GM12878 (cell line): Measurements from ENCODE around the gene WDFY3. TPM values are rescaled to one million over a fixed set of nuclear protein-coding genes. Genes with fewer than 3 reads are reported as not detected.

Source experiments
- ATAC-seq: fragments of 200-7000 bp; cut with Tn5 transposase; 3 replicates; pipeline ENCODE4 v1.9.1; 2020; ENCODE audit warnings: mild to moderate bottlenecking, moderate library complexity
- BruUV-seq: library from RNA; stranded (reverse); fragments of 400-500 nt; replicated peaks from 2 replicates; lab custom pipeline; 2021; lab: Mats Ljungman, UMichigan
- CTCF ChIA-PET: fragments of 300-600 bp; sonication (Branson Sonifier 250); formaldehyde crosslinking; extraction: SDS; loops from one replicate; lab custom pipeline; 2021; ENCODE audit warnings: inconsistent platforms; lab: Yijun Ruan, JAX
- POLR2A ChIA-PET: fragments of 350-600 bp; formaldehyde crosslinking; extraction: SDS; loops from one replicate; lab custom pipeline; 2021; ENCODE audit warnings: inconsistent platforms; lab: Charles Lee
- RAD21 ChIA-PET: fragments of 300-600 bp; sonication (Branson Sonifier 250); formaldehyde crosslinking; loops from one replicate; lab custom pipeline; 2023; ENCODE audit warnings: antibody characterized with exemption; ENCODE audit not compliant: unreplicated experiment; lab: Charles Lee
- SMC1A ChIA-PET: fragments of 300-600 bp; sonication (Branson Sonifier 250); formaldehyde crosslinking; loops from one replicate; lab custom pipeline; 2023; ENCODE audit not compliant: unreplicated experiment, uncharacterized antibody; lab: Charles Lee
- DNase-seq: peaks from one replicate; pipeline ENCODE4 v3.0.0-alpha.2; 2011; ENCODE audit warnings: low read depth, low spot score
- FAIRE-seq: peaks from 3 replicates; lab custom pipeline; 2011; peaks lifted over from hg19 to GRCh38; lab: Jason Lieb, UNC
- H2AFZ ChIP-seq: 2 replicates; pipeline ENCODE4 v1.6.0; 2011; ENCODE audit warnings: low read depth, low read length, control low read depth; ENCODE audit not compliant: control insufficient read depth
- H3K27ac ChIP-seq: 2 replicates; pipeline ENCODE4 v1.5.1; 2011; ENCODE audit warnings: control low read depth; ENCODE audit not compliant: control insufficient read depth, insufficient read depth
- H3K27me3 ChIP-seq, 2 experiments: replicated peaks in 1 of 2; 2 replicates each; pipeline versions ENCODE4 v1.6.0 to v1.6.1; 2011; ENCODE audit warnings: low read length in 1 of 2; ENCODE audit not compliant: control insufficient read depth in 2 of 2, insufficient read depth in 2 of 2
- H3K36me3 ChIP-seq, 2 experiments: 2 replicates each; pipeline ENCODE4 v1.5.1; 2011; ENCODE audit warnings: low read length in 1 of 2; ENCODE audit not compliant: control insufficient read depth in 2 of 2, insufficient read depth in 2 of 2
- H3K4me1 ChIP-seq: 2 replicates; pipeline ENCODE4 v1.6.1; 2011; ENCODE audit warnings: mild to moderate bottlenecking, low read length, moderate library complexity, mixed read lengths; ENCODE audit not compliant: control insufficient read depth, insufficient read depth
- H3K4me2 ChIP-seq: 2 replicates; pipeline ENCODE4 v1.6.0; 2011; ENCODE audit warnings: control low read depth; ENCODE audit not compliant: control insufficient read depth, insufficient read depth
- H3K4me3 ChIP-seq: fragments of 200-600 bp; sonication (generic); 2 replicates; pipeline ENCODE4 v1.5.1; 2016
- H3K79me2 ChIP-seq: 2 replicates; pipeline ENCODE4 v1.6.0; 2011; ENCODE audit warnings: low read length; ENCODE audit not compliant: control insufficient read depth, insufficient read depth
- H3K9ac ChIP-seq: 2 replicates; pipeline ENCODE4 v1.8.0; 2011; ENCODE audit warnings: low read length, control low read depth, mixed read lengths; ENCODE audit not compliant: control insufficient read depth, insufficient read depth
- H3K9me3 ChIP-seq: replicated peaks from 3 replicates; pipeline ENCODE4 v1.5.1; 2011; ENCODE audit warnings: mild to moderate bottlenecking, low read length; ENCODE audit not compliant: control insufficient read depth, insufficient read depth
- H4K20me1 ChIP-seq: 2 replicates; pipeline ENCODE4 v1.6.0; 2011; ENCODE audit not compliant: control insufficient read depth, insufficient read depth
- FOS ChIP-seq: IDR thresholded peaks from 3 replicates; pipeline ENCODE4 v1.6.1; 2011; ENCODE audit warnings: borderline replicate concordance; ENCODE audit not compliant: insufficient read length; ENCODE audit errors: extremely low read depth
- HDAC2 ChIP-seq: fragments of 200-600 bp; sonication (generic); IDR thresholded peaks from 2 replicates; pipeline ENCODE4 v1.6.1; 2017
- KLF5 ChIP-seq: fragments of 450-650 bp; IDR thresholded peaks from 2 replicates; pipeline ENCODE4 v1.6.1; 2014; ENCODE audit warnings: mild to moderate bottlenecking; ENCODE audit not compliant: partially characterized antibody
- MEF2B ChIP-seq: fragments of 450-650 bp; IDR thresholded peaks from 2 replicates; pipeline ENCODE4 v1.6.1; 2018; ENCODE audit warnings: mild to moderate bottlenecking, moderate library complexity; ENCODE audit not compliant: partially characterized antibody, poor library complexity, severe bottlenecking
- PML ChIP-seq: IDR thresholded peaks from 2 replicates; pipeline ENCODE4 v1.6.1; 2012; ENCODE audit warnings: low read length, inconsistent platforms
- SMAD1 ChIP-seq: fragments of 450-650 bp; IDR thresholded peaks from 2 replicates; pipeline ENCODE4 v1.6.1; 2018; ENCODE audit warnings: mild to moderate bottlenecking, low read depth; ENCODE audit not compliant: partially characterized antibody
- ZNF217 ChIP-seq: fragments of 450-650 bp; IDR thresholded peaks from 2 replicates; pipeline ENCODE4 v1.6.1; 2017; ENCODE audit warnings: antibody characterized with exemption, mild to moderate bottlenecking
- WGBS: methylation state at CpG from one replicate; pipeline ENCODE4 v1.1.6; 2016; ENCODE audit warnings: low lambda C conversion rate; ENCODE audit not compliant: insufficient replicate concordance, insufficient coverage; ENCODE audit errors: missing lambda C conversion rate; 5-methylcytosine and 5-hydroxymethylcytosine counted together
- in situ Hi-C: fragments of 300-500 bp; cut with MboI; formaldehyde crosslinking; loops from 9 replicates; pipeline ENCODE4 v1.14.3; 2018; ENCODE audit warnings: mixed read lengths
- intact Hi-C: fragments of 100-400 bp; cut with micrococcal nuclease; formaldehyde crosslinking; loops from one replicate; pipeline ENCODE4 v1.14.2; 2022; ENCODE audit not compliant: unreplicated experiment
- polyA plus RNA-seq, 11 experiments: library from polyadenylated mRNA; depleted of rRNA in 4 of 11; unstranded in 6 of 11; stranded (reverse) in 5 of 11; fragments of >200 nt; fragmentation: Nextera tagmentation in 4 of 11; fragmentation: Illumina TruSeq in 1 of 11; extraction: Ambion mirVana in 4 of 11; extraction: Trizol in 1 of 11; gene quantifications; 1 replicate in 1 of 11; 2 replicates in 10 of 11; pipeline versions ENCODE4 v1.2.1 to v1.2.3, GENCODE V29; 2011 to 2016; ENCODE audit warnings: inconsistent platforms in 2 of 11, missing spikeins in 2 of 11, low read depth in 1 of 11
- total RNA-seq, 4 experiments: library from RNA; depleted of rRNA in 3 of 4; stranded (reverse); fragments of >200 nt in 3 of 4; fragmentation: Illumina TruSeq in 1 of 4; extraction: Trizol in 1 of 4; gene quantifications; 2 replicates each; pipeline versions ENCODE4 v1.2.1 to v1.2.3, GENCODE V29; 2013 to 2021
- TF ChIP-seq, protein P1 (sequence below): fragments of 450-650 bp; IDR thresholded peaks from 2 replicates; pipeline ENCODE4 v1.6.1; 2017; ENCODE audit warnings: mild to moderate bottlenecking, low read depth, inconsistent platforms; ENCODE audit not compliant: poor library complexity, severe bottlenecking

Gene WDFY3
- total and polyA plus RNA-seq, 10 of the 15 experiments (the other 5 are each of a cell fraction or from before 2014, with no cell fraction given): 0.01 to 0.23 (median 0.12) TPM; not detected in 2

DNA sequence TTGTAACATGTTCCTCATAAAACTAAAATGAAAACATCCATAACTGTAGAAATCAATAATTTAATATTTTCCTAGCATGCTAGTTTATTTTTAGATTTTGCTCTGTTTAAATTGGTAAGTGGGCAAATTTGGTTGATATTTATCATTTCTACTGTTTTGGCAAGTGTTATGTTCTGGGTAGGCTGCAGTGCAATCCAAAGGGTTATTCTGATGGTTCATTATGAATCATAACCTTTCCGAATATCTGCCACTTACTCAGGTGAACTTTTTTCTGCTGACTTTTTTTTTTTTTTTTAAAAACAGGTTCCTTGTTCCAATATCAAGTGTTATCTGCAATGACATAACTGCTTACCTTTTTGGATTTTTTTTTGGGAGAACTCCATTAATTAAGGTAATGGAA, 331.5 kb downstream of the WDFY3 start:
- RAD21 ChIA-PET: no interaction called here
- Histone ChIP-seq H3K27ac (no peak overlapping the region), H3K27me3 (no peaks in the 10 kb centered on the region), H3K36me3 (no peaks in the 10 kb centered on the region), H2AFZ (no peak overlapping the region), H3K4me2 (no peak overlapping the region), H3K9ac (no peak overlapping the region), H3K4me3 (no peak overlapping the region), H3K9me3 (no peaks in the 10 kb centered on the region), H3K4me1 (no peaks in the 10 kb centered on the region), H4K20me1 (no peaks in the 10 kb centered on the region), H3K79me2 (no peaks in the 10 kb centered on the region)
- intact Hi-C loops (no loop called here), in situ Hi-C loops (no loop called here)
- no peak for TF ChIP-seq HDAC2
- TF ChIP-seq, protein P1, sequence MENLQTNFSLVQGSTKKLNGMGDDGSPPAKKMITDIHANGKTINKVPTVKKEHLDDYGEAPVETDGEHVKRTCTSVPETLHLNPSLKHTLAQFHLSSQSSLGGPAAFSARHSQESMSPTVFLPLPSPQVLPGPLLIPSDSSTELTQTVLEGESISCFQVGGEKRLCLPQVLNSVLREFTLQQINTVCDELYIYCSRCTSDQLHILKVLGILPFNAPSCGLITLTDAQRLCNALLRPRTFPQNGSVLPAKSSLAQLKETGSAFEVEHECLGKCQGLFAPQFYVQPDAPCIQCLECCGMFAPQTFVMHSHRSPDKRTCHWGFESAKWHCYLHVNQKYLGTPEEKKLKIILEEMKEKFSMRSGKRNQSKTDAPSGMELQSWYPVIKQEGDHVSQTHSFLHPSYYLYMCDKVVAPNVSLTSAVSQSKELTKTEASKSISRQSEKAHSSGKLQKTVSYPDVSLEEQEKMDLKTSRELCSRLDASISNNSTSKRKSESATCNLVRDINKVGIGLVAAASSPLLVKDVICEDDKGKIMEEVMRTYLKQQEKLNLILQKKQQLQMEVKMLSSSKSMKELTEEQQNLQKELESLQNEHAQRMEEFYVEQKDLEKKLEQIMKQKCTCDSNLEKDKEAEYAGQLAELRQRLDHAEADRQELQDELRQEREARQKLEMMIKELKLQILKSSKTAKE: no peak
- TF ChIP-seq MEF2B: no peak
- no peak for TF ChIP-seq ZNF217
- no peak for TF ChIP-seq KLF5
- TF ChIP-seq SMAD1: no peak
- TF ChIP-seq FOS: no peak
- TF ChIP-seq PML: no peak
- POLR2A ChIA-PET: no interaction called here
- SMC1A ChIA-PET: no interaction called here
- FAIRE-seq (no peak), DNase-seq (no peak), ATAC-seq (no peak)
- 0% methylated on average over 1 of the region's 1 CpG for WGBS
- no TSS peak for BruUV-seq
- CTCF ChIA-PET: no interaction called here
